GM23248 (cell line): ENCODE measurements around the gene CADPS2. TPM values are rescaled to one million over a fixed set of nuclear protein-coding genes. Genes with fewer than 3 reads are reported as not detected.

Experiments used
- DNase-seq: peaks from one replicate; pipeline ENCODE4 v3.0.0-alpha.2; 2015
- H2AFZ ChIP-seq: fragments of 200-600 bp; sonication (generic); 2 replicates; pipeline ENCODE4 v1.6.1; 2016; ENCODE audit warnings: antibody characterized with exemption
- H3F3A ChIP-seq: fragments of 200-600 bp; sonication (generic); 2 replicates; pipeline ENCODE4 v1.6.1; 2016; ENCODE audit warnings: mild to moderate bottlenecking, antibody characterized with exemption, mixed run types; ENCODE audit not compliant: insufficient read depth
- H3K27ac ChIP-seq: fragments of 200-600 bp; sonication (generic); 2 replicates; pipeline ENCODE4 v1.5.1; 2016; ENCODE audit warnings: mild to moderate bottlenecking
- H3K27me3 ChIP-seq: fragments of 200-600 bp; sonication (generic); replicated peaks from 2 replicates; pipeline ENCODE4 v1.6.1; 2016; ENCODE audit warnings: mild to moderate bottlenecking; ENCODE audit not compliant: insufficient read depth
- H3K36me3 ChIP-seq: fragments of 200-600 bp; sonication (generic); 2 replicates; pipeline ENCODE4 v1.6.1; 2016; ENCODE audit warnings: low read depth, mild to moderate bottlenecking
- H3K4me1 ChIP-seq: fragments of 200-600 bp; sonication (generic); 2 replicates; pipeline ENCODE4 v1.6.1; 2016; ENCODE audit warnings: mild to moderate bottlenecking; ENCODE audit not compliant: insufficient read depth
- H3K4me2 ChIP-seq: fragments of 200-600 bp; sonication (generic); one replicate; pipeline ENCODE4 v1.6.1; 2016; ENCODE audit warnings: mild to moderate bottlenecking; ENCODE audit not compliant: unreplicated experiment
- H3K4me3 ChIP-seq: fragments of 200-600 bp; sonication (generic); 2 replicates; pipeline ENCODE4 v1.5.1; 2016; ENCODE audit warnings: mild to moderate bottlenecking
- H3K79me2 ChIP-seq: fragments of 200-600 bp; sonication (generic); 2 replicates; pipeline ENCODE4 v1.6.1; 2016; ENCODE audit warnings: mild to moderate bottlenecking; ENCODE audit not compliant: insufficient read depth
- H3K9ac ChIP-seq: fragments of 200-600 bp; sonication (generic); 2 replicates; pipeline ENCODE4 v1.6.1; 2016; ENCODE audit warnings: mild to moderate bottlenecking
- H3K9me2 ChIP-seq: fragments of 200-600 bp; sonication (generic); 2 replicates; pipeline ENCODE4 v1.6.1; 2016; ENCODE audit warnings: mixed run types, mild to moderate bottlenecking, moderate library complexity; ENCODE audit not compliant: insufficient read depth
- H3K9me3 ChIP-seq: fragments of 200-600 bp; sonication (generic); one replicate; pipeline ENCODE4 v1.6.1; 2017; ENCODE audit warnings: low read depth
- H4K20me1 ChIP-seq: fragments of 200-600 bp; sonication (generic); 2 replicates; pipeline ENCODE4 v1.6.0; 2016; ENCODE audit not compliant: insufficient read depth
- EZH2 ChIP-seq: fragments of 200-600 bp; sonication (generic); IDR thresholded peaks from 2 replicates; pipeline ENCODE4 v1.6.1; 2018; ENCODE audit warnings: antibody characterized with exemption, mild to moderate bottlenecking; ENCODE audit not compliant: insufficient read depth, poor library complexity, severe bottlenecking
- EZH2phosphoT487 ChIP-seq: fragments of 200-600 bp; sonication (generic); IDR thresholded peaks from 2 replicates; pipeline ENCODE4 v1.6.1; 2018; ENCODE audit warnings: antibody characterized with exemption, moderate library complexity, mild to moderate bottlenecking, low read depth; ENCODE audit not compliant: insufficient read depth
- WGBS, 2 experiments: methylation state at CpG; one replicate each; pipeline ENCODE4 v1.1.6; 2015 to 2017; ENCODE audit warnings: low lambda C conversion rate in 2 of 2, low coverage in 1 of 2; ENCODE audit errors: missing lambda C conversion rate in 2 of 2; 5-methylcytosine and 5-hydroxymethylcytosine counted together
- in situ Hi-C: fragments of 300-500 bp; cut with MboI; formaldehyde crosslinking; loops from 2 replicates; pipeline ENCODE4 v1.15.0; 2020
- polyA plus RNA-seq: library from polyadenylated mRNA; unstranded; fragments of >200 nt; fragmentation: Nextera tagmentation; extraction: Ambion mirVana; gene quantifications from 2 replicates; pipeline ENCODE4 v1.2.1, GENCODE V29; 2016
- total RNA-seq: library from RNA; depleted of rRNA; stranded (reverse); fragments of >200 nt; shearing (Covaris generic); gene quantifications from 2 replicates; pipeline ENCODE4 v1.2.3, GENCODE V29; 2014

Gene CADPS2
- total and polyA plus RNA-seq, 2 experiments from 2014 or later: 0.06 to 0.43 TPM

DNA sequence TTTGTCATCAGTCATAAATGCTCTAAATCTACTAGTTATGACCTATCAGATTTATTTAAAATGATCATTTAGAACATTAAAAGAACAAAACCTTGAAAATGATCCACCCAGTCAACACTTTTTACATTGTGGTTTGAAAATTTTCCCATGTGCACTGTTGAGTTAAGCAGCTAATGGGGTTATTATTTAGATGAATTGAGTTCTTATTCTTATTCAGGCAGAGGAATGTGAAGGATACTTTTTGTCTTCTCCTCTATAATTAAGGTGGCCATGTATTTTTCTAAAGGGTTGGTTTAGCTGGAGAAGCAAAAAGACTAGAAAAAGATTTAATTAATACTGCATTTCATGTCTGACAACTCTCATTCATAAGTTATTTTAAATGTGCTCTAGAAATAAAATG is 506.8 kb downstream of the CADPS2 start:
- H3F3A ChIP-seq: no peaks in the 10 kb centered on the region
- no peaks in the 10 kb centered on the region for H3K4me1 ChIP-seq
- no peaks in the 10 kb centered on the region for H3K27me3 ChIP-seq
- H3K9me2 ChIP-seq: 0 out of 2 replicates have a peak, but pooled peaks cover 4% of the 10 kb centered on the region
- in situ Hi-C loops: no loop called here
- no peaks in the 10 kb centered on the region for H3K9me3 ChIP-seq
- no peak overlapping the region for H3K27ac ChIP-seq
- no peak overlapping the region for H3K4me2 ChIP-seq
- H3K36me3 ChIP-seq: no peaks in the 10 kb centered on the region
- no peak overlapping the region for H3K9ac ChIP-seq
- H3K79me2 ChIP-seq: no peaks in the 10 kb centered on the region
- no peaks in the 10 kb centered on the region for H4K20me1 ChIP-seq
- no peak overlapping the region for H3K4me3 ChIP-seq
- H2AFZ ChIP-seq: no peak overlapping the region
- TF ChIP-seq EZH2 (no peak), EZH2phosphoT487 (no peak)
- no peak for DNase-seq

DNA sequence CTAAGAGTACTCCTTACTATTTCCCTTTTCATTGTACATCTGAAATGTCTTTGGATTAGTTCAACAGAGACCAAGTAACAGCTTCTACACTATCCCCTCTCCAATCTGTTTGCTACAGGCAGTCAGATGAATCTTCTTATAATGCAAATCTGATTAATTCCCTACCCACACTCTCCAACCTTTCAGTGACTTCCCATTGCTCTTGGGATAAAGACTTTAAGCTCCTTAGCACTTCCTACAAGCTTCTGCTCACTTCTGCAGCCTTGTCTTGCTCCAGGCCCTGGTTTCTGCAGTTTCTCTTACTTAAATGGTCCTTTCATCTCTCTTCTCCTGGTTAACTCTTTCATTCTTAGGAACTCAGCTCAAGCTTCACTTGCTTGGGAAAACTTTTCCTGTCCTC is 516.5 kb downstream of the CADPS2 start:
- TF ChIP-seq EZH2phosphoT487: no peak
- no peak for TF ChIP-seq EZH2
- no peak for DNase-seq
- Histone ChIP-seq H3K4me2 (no peak overlapping the region), H3F3A (no peaks in the 10 kb centered on the region), H2AFZ (no peak overlapping the region), H3K9me3 (no peaks in the 10 kb centered on the region), H3K4me1 (no peaks in the 10 kb centered on the region), H3K36me3 (no peaks in the 10 kb centered on the region), H4K20me1 (no peaks in the 10 kb centered on the region), H3K79me2 (no peaks in the 10 kb centered on the region), H3K9me2 (no peaks in the 10 kb centered on the region), H3K27ac (no peak overlapping the region), H3K4me3 (no peak overlapping the region), H3K9ac (no peak overlapping the region), H3K27me3 (no peaks in the 10 kb centered on the region)
- in situ Hi-C loops: no loop called here

- Histone ChIP-seq H3K9me3 (no peaks in the 10 kb centered on the region), H4K20me1 (no peaks in the 10 kb centered on the region), H3K27me3 (no peaks in the 10 kb centered on the region), H3K36me3 (no peaks in the 10 kb centered on the region), H3K9me2 (no peaks in the 10 kb centered on the region), H3K9ac (no peak overlapping the region), H3K4me1 (no peaks in the 10 kb centered on the region), H3K4me2 (no peak overlapping the region), H3K27ac (no peak overlapping the region), H3F3A (no peaks in the 10 kb centered on the region), H3K4me3 (no peak overlapping the region), H2AFZ (no peak overlapping the region), H3K79me2 (no peaks in the 10 kb centered on the region)
- 6 to 9% methylated on average over 1 of the region's 1 CpG for WGBS, 2 experiments
- DNase-seq: no peak
- in situ Hi-C loops: no loop called here
- TF ChIP-seq EZH2phosphoT487: no peak
- no peak for TF ChIP-seq EZH2
These were observed 521.4 kb downstream of the CADPS2 start for GRCh38 chr7:122364761-122365280.

DNA sequence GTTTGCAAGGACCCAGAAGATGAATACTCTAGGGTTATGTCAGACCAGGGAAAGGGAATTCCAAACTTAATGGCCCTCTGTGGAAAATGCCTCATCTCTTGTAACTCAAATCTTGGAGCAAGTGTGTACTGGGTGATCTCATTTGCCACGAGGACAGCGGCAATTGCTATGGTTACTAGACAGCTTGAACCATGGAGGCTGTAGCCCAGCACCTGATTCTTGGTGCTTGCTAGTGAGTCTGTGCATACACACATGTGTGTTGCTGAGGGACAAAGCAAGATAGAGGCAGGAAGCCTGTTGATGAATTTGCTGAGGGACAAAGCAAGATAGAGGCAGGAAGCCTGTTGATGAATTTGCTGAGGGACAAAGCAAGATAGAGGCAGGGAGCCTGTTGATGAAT is 523.1 kb downstream of the CADPS2 start:
- Histone ChIP-seq H4K20me1 (no peaks in the 10 kb centered on the region), H3K4me3 (no peak overlapping the region), H3K9me2 (no peaks in the 10 kb centered on the region), H3K36me3 (no peaks in the 10 kb centered on the region), H3K27ac (no peak overlapping the region), H3F3A (no peaks in the 10 kb centered on the region), H2AFZ (no peak overlapping the region), H3K79me2 (no peaks in the 10 kb centered on the region), H3K9ac (no peak overlapping the region), H3K27me3 (no peaks in the 10 kb centered on the region), H3K9me3 (no peaks in the 10 kb centered on the region), H3K4me2 (no peak overlapping the region), H3K4me1 (no peaks in the 10 kb centered on the region)
- in situ Hi-C loops: no loop called here
- no peak for TF ChIP-seq EZH2phosphoT487
- TF ChIP-seq EZH2: no peak
- no peak for DNase-seq
- WGBS, 2 experiments: 64 to 75% methylated on average over 2 of the region's 2 CpGs

GRCh38 chr7:122362473-122362872 is 523.8 kb downstream of the CADPS2 start:
- 26 to 34% methylated on average over 3 of the region's 3 CpGs for WGBS, 2 experiments

More at GRCh38 chr7:122362473-122362872, 523.8 kb downstream of the CADPS2 start:
- DNase-seq: no peak
- H3K4me1 ChIP-seq: no peaks in the 10 kb centered on the region
- no peaks in the 10 kb centered on the region for H4K20me1 ChIP-seq
- no peak overlapping the region for H3K4me3 ChIP-seq
- H3K27ac ChIP-seq: no peak overlapping the region
- no peaks in the 10 kb centered on the region for H3K27me3 ChIP-seq
- no peaks in the 10 kb centered on the region for H3F3A ChIP-seq
- no peaks in the 10 kb centered on the region for H3K79me2 ChIP-seq
- H3K4me2 ChIP-seq: no peak overlapping the region
- no peak overlapping the region for H2AFZ ChIP-seq
- H3K9me3 ChIP-seq: no peaks in the 10 kb centered on the region
- no peak overlapping the region for H3K9ac ChIP-seq
- TF ChIP-seq EZH2 (no peak), EZH2phosphoT487 (no peak)
- H3K36me3 ChIP-seq: no peaks in the 10 kb centered on the region
- in situ Hi-C loops: no loop called here
- 0 out of 2 replicates have a peak, but pooled peaks cover 4% of the 10 kb centered on the region for H3K9me2 ChIP-seq
